ENCODE measurements around the gene HTR4.

- TF ChIP-seq CTCF (conservative IDR thresholded peaks at IDR 0.05; ENCODE audit: low read length) (no peak), EZH2phosphoT487 (IDR thresholded peaks at IDR 0.05; ENCODE audit: borderline replicate concordance, low read depth, low read length) (no peak)
These were observed 141.8 kb downstream of the HTR4 start for GRCh38 chr5:148512498-148512897.
